NCI-H2029 (cell line): ENCODE results near the gene LEFTY2.
"Not testable (repeated sequence)": the region's sequence is repeated elsewhere in the genome, so short reads cannot be mapped to it uniquely, and the experiment has no call there.

Experiments used
- DNase-seq: peaks from one replicate; lab custom pipeline; 2025; lab: John Stamatoyannopoulos, UW

The LEFTY2 gene

GRCh38 chr1:225929462-225929861 lies 11.6 kb downstream of the LEFTY2 start:
- not testable (repeated sequence) for DNase-seq

- no peak for DNase-seq
Observed at GRCh38 chr1:225928186-225929175, 12.5 kb downstream of the LEFTY2 start.

- no peak for DNase-seq
Observed at GRCh38 chr1:225926551-225927113, 14.4 kb downstream of the LEFTY2 start.

DNA sequence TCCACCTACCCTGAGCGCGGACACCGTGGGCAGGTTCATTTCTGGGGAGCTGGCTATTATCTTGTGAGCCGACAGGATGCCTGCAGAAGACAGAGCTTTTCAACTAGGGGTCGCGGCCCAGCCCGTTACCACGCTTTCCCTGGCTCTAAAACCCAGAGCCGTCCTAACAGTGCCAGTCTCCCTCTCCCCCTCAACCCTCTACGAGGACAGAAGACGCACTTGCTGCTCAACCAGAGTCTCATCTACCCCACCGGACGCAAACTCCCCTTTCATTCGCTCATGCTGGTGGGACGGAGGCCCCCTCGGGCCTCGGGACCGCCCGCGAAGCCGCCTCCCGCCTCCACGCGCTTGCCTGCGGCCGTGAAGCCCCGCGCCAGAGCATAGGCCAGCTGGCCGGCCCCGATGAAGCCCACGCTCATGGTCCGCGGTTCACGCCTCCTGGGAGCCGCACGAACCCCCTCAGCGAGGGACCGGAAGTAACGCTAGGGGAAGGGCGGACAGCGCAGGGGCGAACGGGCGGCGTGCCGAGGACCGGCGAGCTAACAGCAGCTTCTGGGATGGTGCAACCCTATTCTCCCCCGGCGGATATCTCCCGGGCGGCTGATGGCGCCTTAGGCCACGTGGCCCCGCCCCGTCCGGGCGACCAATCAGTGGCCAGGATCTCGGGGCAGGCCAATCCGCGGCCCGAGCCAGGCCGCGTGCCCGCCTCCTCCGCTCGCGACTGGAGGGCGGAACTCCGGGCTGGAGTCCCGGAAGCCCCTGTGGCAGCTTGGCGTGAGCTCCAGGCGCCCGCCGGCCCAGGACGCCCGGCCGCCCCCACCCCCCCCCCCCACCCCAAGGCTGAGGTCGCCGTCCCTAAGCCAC lies 17.1 kb downstream of the LEFTY2 start, which contains the start of gene PYCR2:
PYCR2 (minus strand) TSS at position 559 of the 864 bp plus-strand sequence; CDS start at position 419, 140 bp downstream.
- peak; percentile 94 for DNase-seq

GRCh38 chr1:225923381-225923691 lies 17.7 kb downstream of the LEFTY2 start:
- no peak for DNase-seq

GRCh38 chr1:225921734-225922709 lies 19.0 kb downstream of the LEFTY2 start:
- peak; percentile 82 for DNase-seq

DNA sequence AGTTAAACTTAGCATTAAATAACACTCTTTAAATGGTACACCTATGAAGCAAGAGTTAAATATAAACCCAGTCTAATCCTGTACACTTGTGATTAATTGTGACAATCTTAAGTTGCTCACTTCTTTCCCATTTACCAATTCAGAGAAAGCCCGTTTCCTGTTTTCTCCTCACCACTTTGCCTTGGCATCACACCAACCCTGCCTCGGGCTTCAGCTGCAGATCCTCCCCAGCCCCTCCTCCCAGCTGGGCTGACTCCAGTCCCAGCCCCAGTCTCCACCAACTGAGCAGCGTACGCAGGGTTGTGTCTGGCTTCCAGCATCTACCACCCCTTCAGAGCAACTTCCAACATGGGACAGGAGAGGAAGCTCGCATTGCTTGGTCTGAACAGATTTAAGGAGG lies 21.1 kb downstream of the LEFTY2 start:
- DNase-seq, result peak; percentile 87

- DNase-seq, result no peak
Observed at GRCh38 chr1:225918280-225918679, 22.7 kb downstream of the LEFTY2 start.

DNA sequence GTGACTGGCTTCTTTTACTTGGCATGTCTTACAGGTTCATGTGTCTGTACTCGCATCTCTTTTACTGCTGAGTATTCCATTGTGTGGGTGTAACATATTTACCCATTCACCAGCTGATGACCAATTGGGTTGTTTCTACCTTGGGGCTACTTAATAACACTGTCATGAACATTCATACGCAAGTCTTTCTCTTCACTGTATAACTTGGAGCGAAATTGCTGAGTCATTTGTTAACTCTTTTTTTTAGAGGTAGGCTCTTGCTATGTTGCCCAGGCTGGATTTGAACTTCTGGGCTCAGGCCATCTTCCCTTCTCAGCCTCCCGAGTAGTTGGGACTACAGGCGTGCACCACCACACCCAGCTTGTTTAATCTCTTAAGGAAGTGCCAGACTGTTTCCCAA lies 23.5 kb downstream of the LEFTY2 start:
- DNase-seq, result no peak

DNA sequence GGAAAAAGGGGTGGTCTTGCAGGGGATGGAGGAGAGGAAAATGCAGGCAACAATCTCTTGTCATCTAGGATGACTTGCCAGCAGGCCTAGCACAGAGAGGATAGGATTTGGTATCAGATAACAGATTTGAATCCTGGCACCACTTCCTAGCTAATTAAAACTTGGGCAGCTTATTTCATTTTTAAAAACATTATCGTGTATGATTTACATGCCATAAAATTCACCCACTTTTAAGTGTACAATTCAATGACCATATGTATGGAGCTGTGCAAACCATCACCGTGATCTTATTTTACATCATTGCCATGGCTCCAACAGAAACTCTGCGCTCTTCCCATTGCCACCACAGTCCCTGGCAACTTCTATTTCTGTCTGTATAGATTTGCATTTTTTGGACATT lies 23.9 kb downstream of the LEFTY2 start:
- DNase-seq, result no peak

- DNase-seq, result peak; percentile 52
Observed at GRCh38 chr1:225915538-225915991, 25.5 kb downstream of the LEFTY2 start.

GRCh38 chr1:225914947-225915346 lies 26.1 kb downstream of the LEFTY2 start:
- no peak for DNase-seq

DNA sequence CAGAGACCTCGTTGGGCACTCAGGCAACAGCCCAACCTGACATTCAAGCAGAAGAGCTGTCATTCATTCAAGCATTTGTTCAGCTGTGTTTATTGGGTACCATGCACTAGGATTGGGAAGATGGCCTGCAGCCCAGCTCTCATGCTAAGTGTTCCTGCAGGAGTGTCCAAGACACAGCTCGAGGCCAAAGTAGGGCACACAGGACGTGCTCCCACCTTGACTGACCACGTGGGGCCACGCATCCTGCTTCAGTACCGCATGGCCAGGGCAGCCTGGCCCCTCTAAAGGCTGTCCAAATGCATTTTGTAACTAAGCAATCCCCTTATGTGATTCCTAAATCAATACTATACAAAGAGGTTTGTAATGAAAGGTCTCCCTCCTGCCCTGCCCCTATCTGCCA lies 26.6 kb downstream of the LEFTY2 start:
- DNase-seq, result no peak

DNA sequence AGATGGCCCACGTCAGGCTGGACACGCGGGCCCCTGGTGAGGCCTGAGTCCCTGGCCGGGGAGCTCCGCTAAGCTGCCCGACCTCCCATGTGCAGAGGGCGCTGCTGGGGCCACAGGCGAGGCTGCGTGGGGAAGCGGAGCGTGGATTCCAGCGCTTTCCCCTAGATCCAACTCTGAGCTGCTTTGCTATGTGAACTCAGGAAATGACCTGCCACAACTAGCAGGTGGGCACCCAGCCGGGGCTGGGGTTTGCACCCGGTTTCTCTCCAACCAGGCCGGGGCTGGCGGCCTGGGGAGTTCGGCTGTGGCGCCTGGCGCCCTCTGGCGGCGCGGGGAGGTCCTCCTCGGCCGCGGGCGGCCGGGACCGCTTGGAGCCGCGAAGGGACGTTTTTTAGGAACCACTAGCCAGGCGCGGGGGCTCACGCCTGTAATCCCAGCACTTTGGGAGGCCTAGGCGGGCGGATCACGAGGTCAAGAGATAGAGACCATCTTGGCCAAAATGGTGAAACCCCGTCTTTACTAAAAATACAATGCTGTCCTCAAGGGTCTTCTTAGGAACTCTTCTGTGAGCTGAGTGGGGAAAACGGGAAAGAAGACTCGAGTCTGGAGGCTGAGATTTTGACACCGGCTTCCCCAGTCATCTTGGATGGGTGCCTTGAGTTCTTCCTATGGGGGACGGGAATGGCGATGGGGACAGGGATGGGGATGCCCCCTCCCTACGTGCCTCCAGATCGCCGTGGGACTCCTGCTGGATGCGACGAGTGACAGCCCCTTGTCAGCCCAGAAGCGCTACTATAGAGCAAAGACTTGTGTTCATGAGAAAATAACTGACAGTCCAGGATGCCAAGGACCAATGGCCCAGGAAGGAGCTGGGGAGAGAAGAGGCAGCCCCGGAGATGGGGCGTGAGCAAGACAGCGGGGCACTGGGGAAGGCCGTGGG lies 29.6 kb downstream of the LEFTY2 start:
- DNase-seq, result no peak

GRCh38 chr1:225909477-225909876 lies 31.5 kb downstream of the LEFTY2 start:
- peak; percentile 46 for DNase-seq

GRCh38 chr1:225908773-225909172 lies 32.2 kb downstream of the LEFTY2 start:
- DNase-seq, result peak; percentile 88

DNA sequence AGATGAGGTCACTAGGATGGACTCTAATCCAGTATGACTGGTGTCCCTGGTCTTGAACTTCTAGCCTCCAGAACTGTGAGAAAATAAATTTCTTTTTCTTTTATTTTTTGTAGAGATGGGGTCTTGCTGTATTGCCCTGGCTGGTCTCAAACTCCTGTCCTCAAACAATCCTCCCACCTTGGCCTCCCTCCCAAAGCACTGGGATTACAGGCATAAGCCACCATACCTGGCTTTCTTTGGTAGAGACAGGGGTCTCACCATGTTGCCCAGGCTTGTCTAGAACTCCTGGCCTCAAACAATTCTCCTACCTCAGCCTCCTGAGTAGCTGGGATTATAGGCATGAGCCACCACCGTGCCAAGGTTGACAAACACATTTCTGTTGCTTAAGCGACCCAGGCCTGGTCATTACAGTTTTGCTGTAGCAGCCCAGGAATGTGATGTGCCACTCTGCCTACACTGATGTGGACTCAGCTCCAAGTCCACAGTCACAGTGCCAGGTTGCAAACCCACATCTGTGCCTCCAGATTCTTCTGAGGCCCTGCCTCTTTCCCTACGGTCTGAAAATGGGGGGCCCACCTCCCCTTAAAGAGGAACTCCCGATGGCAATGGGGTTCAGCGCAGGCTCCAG lies 32.9 kb downstream of the LEFTY2 start:
- no peak for DNase-seq

GRCh38 chr1:225907341-225907740 lies 33.7 kb downstream of the LEFTY2 start:
- DNase-seq, result no peak

DNA sequence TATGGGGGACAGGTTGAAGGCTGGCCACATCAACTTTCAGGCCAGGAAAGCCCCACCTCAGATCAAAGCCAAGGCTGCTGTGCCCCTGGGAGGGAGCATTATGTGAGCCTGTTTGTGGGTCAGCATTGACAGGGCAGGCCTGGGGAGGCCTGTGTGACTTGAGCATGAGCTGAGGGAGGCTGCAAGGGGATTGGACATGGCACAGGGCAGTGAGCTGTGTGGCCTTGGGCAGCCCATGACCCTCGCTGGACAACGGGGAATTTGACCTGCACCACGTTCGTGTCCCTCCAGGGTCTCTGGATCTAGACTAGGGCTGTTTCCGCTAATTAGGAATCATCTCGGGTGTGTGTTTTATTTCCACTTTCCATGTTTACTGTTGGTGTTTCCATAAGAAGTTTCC lies 34.6 kb downstream of the LEFTY2 start:
- DNase-seq, result no peak
